CD1c-positive myeloid dendritic cell (primary cell): Measurements from ENCODE around the gene FRYL.
A peak's percentile ranks its signal among the peaks of the same experiment; 100 is the strongest.
"Not testable (repeated sequence)": the region's sequence is repeated elsewhere in the genome, so short reads cannot be mapped to it uniquely, and the experiment has no call there.

Experiments
- DNase-seq: peaks from one replicate; pipeline ENCODE4 v3.0.0-alpha.2; 2016; ENCODE audit errors: extremely low spot score

FRYL gene

GRCh38 chr4:48664938-48665337, 115.1 kb downstream of the FRYL start:
- DNase-seq, result no peak

GRCh38 chr4:48661391-48661790, 118.7 kb downstream of the FRYL start:
- DNase-seq, result no peak

DNA sequence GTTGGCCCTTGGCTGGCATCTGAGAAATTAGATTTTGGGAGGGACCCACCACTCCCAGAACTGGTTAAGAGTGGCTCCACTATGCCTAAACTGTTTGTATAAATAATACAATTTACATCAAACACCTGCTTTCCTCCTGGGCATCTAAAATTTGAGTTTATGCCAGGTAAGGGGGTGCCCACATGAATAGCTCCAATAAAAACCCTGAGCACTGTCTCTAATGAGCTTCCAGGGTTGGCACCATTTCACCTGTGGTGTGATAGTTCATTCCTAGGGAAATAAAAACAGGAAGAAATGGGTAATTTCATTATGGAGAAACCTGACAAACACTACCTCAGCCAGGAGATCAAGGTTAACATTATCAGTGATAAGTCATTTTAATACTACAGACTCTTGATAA, 119.7 kb downstream of the FRYL start:
- DNase-seq, result no peak

GRCh38 chr4:48654015-48654664, 125.9 kb downstream of the FRYL start:
- no peak for DNase-seq

GRCh38 chr4:48653217-48654014, 126.7 kb downstream of the FRYL start:
- no peak for DNase-seq

DNA sequence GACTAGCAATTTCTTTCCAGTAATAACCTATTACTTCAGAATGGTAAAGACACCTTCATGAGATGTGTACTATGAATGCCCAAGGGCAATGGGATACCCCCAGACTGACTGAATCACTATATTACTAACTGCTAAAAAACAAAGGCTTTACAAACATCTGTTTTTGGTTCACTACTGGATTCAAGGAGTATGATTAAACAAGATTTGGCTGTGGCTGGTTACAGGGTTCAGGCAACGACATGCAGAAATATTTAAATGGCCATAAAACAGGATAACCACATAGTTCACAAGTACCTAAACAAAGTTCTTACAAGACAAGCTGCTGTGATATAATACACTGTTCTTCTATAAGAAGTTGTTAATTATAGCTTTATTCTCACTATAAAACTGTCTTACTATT, 128.2 kb downstream of the FRYL start:
- DNase-seq, result no peak

GRCh38 chr4:48649505-48649904, 130.6 kb downstream of the FRYL start:
- no peak for DNase-seq

DNA sequence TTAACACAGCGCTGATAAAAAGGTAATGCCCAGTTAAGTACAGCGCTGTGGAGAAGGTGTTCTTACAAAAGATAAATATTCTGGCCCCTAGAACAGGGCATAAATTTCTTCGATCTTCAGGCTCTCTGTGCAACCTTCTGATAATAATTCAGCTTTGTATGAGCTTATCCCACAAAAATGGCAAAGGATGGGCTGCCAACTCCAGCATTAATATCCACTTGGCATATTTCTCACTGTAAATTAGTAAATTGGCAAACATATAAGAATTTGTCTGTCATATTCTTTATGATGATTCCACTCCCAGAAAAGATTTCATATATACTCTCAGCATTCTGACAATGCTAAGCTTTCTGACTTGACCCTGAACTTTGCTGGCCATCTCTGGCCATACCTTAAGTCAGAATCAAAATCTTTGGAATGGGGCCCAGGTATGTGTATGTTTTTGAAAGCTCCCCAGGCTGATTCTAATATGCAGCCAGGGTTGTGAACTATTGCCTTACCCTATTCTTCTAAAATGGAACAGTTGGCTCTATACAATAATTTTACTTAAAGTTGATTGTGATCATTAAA, 134.8 kb downstream of the FRYL start:
- DNase-seq, result no peak

DNA sequence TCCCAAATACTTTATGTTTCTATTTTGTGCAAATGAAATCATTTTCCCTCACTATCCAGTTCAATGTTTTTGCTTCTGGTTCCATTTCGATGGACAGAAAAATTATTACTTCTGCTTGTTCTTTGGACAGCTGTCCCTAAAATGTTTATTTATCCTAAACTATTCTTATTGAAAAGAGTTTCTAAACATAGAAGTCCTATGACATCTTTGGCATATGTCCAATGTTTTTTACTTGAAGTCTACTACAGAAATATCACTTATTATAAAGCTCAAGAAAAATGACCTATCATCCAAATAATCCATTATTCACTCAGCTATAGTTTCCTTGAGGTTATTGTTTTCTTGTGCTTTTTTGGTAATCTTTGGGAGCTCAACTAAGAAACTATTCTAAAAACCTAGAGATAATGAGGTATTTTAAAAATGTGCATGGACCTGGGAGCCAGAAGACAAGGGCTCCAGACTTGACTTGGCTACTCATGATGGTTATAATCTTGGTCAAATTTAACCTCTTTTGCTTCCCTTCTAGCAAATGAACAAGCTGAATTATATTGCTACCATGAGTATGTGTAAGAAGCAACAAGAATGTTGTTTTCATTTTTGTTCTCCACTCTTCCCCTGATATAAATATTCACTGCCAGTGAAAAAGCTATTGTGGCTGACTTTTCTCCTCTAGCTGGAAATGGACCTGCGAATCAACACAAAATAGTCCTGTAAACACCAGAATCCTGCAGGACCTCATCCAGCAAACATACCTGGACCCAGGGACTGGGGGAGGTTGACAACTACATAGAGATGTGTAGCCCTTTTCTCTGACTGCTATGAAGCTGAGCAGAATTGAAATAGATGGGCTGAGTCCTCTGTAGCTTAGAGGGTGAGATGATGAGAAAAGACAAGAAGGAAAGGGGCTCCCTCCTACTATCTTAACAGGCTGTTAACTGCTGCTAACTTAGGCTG, 137.4 kb downstream of the FRYL start:
- DNase-seq, result no peak

DNA sequence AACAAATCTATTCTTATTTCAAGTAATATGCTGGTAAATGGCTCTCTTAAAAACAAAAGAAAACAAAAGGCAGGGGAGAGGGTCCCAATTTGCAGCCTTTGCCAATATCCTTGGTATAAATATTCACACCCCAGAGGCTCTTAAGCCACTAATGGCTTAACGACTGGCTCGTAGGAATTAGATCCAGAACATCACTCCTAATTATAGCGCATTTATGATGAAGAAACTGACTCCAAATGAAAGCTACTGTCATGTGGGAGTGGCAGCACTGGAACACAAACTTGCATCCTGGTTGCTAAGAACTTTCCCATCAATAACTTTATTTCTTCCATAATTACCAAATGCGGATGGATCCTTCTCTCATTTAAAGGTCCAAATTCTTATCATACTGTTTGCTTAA, 138.7 kb downstream of the FRYL start:
- no peak for DNase-seq

- no peak for DNase-seq
These were observed 139.4 kb downstream of the FRYL start for GRCh38 chr4:48640699-48641098.

DNA sequence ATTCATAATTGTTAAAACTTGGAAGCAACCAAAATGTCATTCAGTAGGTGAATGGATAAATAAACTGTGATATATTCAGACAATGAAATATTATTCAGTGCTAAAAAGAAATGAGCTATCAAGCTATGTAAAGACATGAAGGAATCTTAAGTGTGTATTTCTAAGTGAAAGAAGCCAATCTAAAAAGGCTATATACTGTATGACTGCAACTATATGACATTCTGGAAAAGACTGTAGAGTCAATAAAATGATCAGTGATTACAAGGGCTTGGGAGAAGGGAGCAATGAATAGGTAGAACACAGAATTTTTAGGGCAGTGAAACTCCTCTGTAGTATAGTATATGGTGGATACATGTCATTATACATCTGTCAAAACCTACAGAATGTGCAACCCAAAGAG, 139.9 kb downstream of the FRYL start:
- no peak for DNase-seq

DNA sequence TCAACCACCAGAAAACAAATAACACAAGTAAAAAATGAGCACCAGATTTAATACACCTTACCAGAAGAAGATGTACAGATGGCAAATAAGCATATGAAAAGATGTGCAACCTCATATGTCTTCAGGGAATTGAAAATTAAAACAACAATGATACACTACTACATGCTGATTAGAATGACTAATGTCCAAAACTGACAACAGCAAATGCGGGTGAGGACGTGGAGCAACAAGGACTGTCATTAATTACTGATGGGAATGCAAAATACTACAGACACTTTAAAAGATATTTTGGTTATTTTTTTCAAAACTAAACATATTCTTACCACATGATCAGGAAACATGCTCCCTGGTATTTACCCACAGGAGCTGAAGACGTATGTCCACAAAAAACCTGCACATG, 140.3 kb downstream of the FRYL start:
- no peak for DNase-seq

DNA sequence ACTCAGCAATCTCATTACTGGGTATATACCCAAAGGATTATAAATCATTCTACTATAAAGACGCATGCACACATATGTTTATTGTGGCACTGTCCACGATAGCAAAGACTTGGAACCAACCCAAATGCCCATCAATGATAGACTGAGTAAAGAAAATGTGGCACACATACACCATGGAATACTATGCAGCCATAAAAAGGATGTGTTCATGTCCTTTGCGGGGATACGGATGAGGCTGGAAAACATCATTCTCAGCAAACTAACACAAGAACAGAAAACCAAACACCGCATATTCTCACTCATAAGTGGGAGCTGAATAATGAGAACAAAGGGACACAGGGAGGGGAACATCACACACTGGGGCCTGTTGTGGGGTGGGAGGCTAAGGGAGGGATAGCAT, 141.5 kb downstream of the FRYL start:
- not testable (repeated sequence) for DNase-seq

- peak; percentile 11 for DNase-seq
These were observed 143.2 kb downstream of the FRYL start for GRCh38 chr4:48636911-48637310.

GRCh38 chr4:48635980-48636379, 144.1 kb downstream of the FRYL start:
- no peak for DNase-seq

DNA sequence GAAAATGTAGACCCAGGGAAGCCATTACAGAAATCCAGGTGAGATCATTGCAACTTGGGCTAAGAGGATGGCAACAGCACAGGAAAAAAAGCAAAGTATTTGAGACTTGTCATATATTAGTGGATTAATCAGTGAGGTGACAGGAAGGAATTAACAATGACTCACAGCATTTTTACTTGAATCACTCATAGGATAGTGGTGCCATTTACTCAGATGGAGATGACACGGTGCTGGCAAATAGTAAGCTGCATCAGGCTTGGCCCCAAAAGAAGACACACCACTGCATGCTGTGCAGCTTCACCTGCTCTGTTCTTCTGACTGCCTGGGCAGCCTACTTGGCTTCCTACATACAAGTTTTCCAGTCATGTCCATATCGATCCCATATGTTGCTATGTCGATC, 144.8 kb downstream of the FRYL start:
- DNase-seq, result peak; percentile 3

DNA sequence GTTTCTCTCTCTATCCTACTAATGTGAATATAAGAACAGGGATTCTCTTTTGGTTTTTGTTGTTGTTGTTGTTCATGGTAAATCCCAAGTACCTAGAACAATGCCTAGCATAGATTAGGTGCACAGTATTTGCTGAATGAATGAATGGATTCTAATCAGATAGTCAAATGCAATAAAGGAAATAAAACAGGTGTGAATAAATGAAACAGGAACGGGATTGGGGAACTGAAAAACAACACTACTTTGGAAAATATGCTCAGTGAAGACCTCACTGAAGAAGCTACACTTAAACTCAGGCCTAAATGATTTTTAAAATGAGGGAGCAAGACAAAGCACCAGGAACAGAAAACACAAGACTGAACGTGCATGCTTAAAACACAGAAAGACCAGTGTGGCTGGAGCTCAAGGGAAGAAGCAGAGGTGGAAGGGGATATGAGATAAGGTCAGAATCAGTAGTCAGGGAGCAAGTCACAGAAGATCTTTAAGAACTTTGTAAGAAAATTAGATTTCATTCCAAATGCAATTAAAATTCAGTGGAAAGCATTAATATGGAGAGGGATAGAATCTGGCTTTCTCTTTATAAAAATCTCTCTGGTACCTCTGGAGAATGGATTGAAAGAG, 145.3 kb downstream of the FRYL start:
- DNase-seq, result no peak

GRCh38 chr4:48633657-48634056, 146.4 kb downstream of the FRYL start:
- no peak for DNase-seq

GRCh38 chr4:48629458-48629857, 150.6 kb downstream of the FRYL start:
- DNase-seq, result no peak

DNA sequence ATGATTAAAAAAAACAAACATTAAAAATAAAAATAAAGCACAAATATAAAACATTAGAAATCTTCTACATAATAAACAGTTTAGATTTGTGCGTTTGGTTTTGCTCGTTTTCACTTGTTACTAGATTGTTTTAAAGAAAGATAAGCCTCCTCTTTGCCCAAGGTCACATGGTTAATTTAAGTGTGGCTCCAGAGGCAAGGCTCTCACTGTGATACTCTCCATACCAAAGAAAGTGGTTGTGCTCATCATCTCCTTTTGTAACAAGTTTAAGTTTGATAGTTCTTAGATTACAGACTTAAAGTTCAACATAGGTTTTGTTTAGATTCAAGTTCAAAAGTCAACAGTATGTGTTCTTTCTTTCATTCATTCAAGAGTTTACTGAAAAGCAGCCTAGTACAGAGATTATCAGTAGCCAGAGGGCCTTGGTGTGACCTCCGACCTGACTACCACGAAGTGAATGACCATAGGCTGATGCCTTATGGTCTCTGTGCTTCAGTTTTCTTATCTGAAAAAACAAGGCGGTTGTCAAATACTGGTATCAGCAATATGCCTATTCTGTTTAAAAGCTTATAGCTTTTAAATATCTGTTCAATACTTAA, 156.8 kb downstream of the FRYL start:
- DNase-seq, result no peak
